Activated naive CD4-positive, alpha-beta T cell treated with anti-CD3 and anti-CD28 coated beads, Interleukin-2, amount 50 U/mL, for 72 hours (primary cell): ENCODE measurements around the gene KDELR1. TPM values are rescaled to one million over a fixed set of nuclear protein-coding genes. Genes with fewer than 3 reads are reported as not detected.

Experiments
- ATAC-seq, 2 donors: fragments of 150-1000 bp; cut with Tn5 transposase; 2 replicates each; pipeline ENCODE4 v1.10.0; 2021; ENCODE audit warnings: mild to moderate bottlenecking in 2 of 2, moderate library complexity in 2 of 2
- DNase-seq, 2 donors: peaks; one replicate each; pipeline ENCODE4 v3.0.0; 2021 to 2022; ENCODE audit warnings: low spot score in 2 of 2
- H3K27ac Mint-ChIP-seq, 2 donors: one replicate each; pipeline ENCODE4 v1.8.0; 2022; ENCODE audit warnings: mild to moderate bottlenecking in 2 of 2, mixed read lengths in 2 of 2
- H3K36me3 Mint-ChIP-seq, 2 donors: one replicate each; pipeline ENCODE4 v1.8.0; 2022; ENCODE audit warnings: mixed read lengths in 2 of 2
- H3K9me3 Mint-ChIP-seq, 2 donors: one replicate each; pipeline ENCODE4 v1.8.0; 2022; ENCODE audit warnings: mixed read lengths in 2 of 2
- total RNA-seq, 2 donors: library from RNA; stranded (reverse); gene quantifications; one replicate each; pipeline ENCODE4 v1.2.3, GENCODE V29; 2022

Gene KDELR1
- total RNA-seq, 2 donors from 2014 or later: 91.1 to 108 TPM

DNA sequence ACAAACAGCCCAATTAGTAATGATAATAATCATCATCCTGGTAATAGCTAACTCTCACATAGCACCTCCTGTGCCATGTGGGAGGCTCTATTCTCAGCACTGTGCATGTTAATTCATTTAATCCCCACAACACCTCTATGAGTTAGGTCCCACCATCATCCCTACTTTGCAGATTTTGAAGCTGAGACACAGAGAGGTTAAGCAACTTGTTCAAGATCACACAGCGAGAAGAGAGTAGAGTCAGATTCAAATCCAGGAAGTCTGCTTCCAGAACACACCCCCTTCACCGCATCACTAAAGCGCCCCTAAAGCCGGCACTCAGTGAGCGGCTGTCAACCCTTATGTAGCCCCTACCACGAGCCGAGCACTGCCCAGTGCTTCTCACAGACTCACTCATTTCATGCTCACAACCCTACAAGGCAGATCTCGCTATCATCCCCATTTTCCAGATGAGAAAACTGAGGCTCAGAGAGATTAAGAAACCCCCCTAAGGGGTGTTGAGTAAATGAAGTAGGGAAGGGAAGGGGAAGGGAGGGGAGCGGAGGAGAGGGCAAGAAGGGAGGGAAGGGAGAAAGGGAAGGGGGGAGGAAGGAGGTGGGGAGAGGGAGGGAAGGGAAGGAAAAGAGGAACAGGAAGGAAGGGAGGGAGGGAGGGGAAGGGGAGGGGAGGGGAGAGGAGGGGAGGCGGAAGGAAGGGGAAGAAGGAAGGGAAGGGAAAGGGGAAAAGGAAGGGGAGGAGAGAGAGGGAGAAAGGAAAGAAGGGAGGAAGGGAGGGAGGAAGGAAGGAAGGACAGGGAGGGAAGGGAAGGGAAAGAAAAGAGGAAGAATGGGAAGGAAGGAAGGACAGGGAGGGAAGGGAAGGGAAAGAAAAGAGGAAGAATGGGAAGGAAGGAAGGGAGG lies 49.6 kb downstream of the KDELR1 start:
- ATAC-seq: no peak
- Mint-ChIP-seq H3K9me3 (no peaks in the 10 kb centered on the region), H3K27ac (no peak overlapping the region), H3K36me3 (no peaks in the 10 kb centered on the region)
- DNase-seq: no peak

DNA sequence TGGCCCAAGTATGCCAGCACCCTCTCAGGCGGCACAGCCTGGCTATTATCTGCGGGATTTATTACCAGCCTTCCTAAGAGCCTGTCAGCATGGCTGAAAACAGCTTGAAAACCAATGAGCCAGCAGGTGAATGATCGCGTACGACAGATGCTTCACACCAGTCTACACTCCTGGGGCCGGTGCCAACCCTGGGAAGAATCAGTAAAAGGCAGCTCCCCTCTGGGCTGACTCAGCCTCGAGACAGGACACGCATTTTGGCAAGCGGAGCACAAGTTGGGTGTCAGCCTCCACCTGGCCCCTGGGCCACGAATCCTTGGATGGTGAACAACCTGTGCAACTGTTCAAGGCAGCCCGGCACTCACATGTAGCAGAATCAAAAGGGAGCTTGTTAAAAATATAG lies 50.4 kb downstream of the KDELR1 start:
- Mint-ChIP-seq H3K36me3 (no peaks in the 10 kb centered on the region), H3K9me3 (no peaks in the 10 kb centered on the region), H3K27ac (no peak overlapping the region)
- DNase-seq (no peak), ATAC-seq (no peak)

DNA sequence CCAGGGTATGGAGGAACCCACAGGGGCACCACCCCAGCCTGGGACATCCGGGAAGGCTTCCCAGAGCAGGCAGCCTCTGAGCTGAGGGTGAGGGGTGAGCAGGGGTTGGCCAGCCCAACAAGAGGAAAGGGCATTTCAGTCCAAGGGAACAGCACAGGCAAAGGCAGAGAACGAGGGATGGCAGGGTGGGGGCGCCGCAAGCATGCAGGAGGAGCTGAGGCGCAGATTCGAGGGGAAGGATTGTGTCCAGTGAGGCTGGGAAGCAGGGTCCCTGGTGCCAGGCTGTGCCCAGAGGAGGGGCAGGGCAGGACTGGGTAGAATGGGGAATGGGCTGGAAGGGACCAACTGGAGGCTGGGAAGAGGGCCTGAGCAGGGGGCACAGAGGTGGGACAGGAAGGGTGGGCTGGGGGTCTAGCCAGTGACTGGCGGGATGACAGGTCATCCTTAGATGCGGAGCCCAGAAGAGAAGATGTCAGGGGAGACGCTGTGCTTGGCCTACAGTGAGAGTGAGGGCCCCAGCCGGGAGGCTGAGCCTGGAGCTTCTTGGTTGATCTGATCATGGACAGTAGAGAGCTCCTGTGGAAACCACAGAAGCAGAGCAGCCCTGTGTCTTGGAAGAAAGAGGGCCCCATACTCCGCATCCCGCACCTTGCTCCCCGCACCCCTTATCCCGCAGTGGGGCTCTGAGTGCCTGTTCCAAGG lies 52.4 kb downstream of the KDELR1 start:
- ATAC-seq (no peak), DNase-seq (no peak)
- peak overlapping the region in 1 of 2 donors; percentile 75 for H3K27ac Mint-ChIP-seq

DNA sequence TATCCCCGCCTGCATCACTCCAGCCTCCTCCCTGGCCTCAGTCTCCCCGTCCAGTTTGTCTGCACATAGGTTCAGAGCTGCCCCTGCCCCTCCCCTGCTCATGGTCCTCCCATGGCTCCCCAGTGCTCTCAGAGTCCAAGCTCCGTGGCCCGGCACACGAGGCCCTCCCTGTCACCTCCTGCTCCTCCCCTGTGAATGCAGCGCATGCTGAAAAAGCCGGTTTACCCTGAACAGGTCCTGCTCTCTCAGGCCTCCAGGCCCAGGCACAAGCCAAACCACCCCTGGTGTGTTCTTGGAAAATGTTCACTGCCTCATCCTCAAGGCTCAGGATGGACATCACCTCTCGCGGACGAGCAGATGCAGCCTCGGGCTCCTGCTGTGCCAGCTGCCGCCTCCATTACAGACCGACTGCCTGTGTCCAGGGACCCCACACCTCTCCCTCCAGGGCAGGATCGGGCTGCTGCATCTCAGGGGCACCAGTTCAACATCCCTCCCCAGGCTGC lies 53.0 kb downstream of the KDELR1 start:
- ATAC-seq: no peak
- DNase-seq: no peak
- no peaks in the 10 kb centered on the region for H3K9me3 Mint-ChIP-seq
- H3K27ac Mint-ChIP-seq: peak overlapping the region in 1 of 2 donors; percentile 75
- peaks cover 0 to 3% of the 10 kb centered on the region in 2 donors for H3K36me3 Mint-ChIP-seq

More for the DNA sequence above, 52.4 kb downstream of the KDELR1 start:
- H3K36me3 Mint-ChIP-seq: no peaks in the 10 kb centered on the region
- H3K9me3 Mint-ChIP-seq: no peaks in the 10 kb centered on the region

DNA sequence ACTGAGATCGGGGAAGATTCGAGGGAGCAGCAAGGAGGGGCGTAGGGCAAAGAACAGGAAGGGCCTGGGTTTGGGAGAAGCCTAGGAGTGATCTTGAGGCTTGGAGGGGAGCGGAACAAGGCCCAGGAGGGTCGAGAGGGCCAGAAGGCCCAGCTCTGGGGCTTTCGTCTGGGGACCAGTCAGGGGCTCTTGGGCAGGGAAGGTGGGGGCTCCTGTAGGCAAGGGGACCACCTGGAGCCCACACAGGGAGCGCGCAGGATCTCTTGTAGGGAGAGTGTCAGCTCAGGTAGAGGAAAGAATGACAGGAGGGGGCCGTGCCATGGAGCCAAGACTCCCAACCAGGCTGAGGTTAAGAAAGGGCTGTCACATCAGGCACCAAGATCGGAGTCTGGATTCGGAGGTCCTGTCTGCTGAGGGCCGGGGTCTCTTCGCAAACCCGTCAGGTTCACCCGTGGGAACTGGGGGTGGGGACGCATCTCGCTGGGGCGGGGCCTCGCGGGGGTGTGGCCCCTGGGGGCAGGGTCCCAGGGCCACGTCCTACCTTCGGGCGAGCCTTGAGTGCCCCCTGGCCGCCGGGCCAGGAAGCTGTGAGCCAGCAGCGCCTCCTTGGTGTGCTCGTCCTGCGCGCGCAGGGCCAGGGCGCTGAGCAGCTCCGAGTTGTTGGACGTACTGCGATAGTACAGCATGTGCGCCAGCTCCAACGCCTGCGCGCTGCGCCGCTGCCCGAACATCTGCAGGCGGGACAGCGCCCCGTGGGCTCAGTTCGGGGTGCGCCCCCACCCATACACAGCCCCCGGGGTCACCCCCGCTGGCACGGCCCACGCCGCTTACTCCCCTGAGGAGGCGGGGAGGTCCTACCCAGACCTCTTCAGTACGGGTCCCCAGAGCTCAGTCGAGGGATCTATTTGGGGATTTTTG lies 57.6 kb downstream of the KDELR1 start:
- ATAC-seq (peak; percentile 72 to 79), DNase-seq (peak; percentile 93 to 95)
- peak overlapping the region; percentile 92 to 100 for H3K27ac Mint-ChIP-seq
- no peaks in the 10 kb centered on the region for H3K9me3 Mint-ChIP-seq
- peaks cover 0 to 36% of the 10 kb centered on the region in 2 donors for H3K36me3 Mint-ChIP-seq

DNA sequence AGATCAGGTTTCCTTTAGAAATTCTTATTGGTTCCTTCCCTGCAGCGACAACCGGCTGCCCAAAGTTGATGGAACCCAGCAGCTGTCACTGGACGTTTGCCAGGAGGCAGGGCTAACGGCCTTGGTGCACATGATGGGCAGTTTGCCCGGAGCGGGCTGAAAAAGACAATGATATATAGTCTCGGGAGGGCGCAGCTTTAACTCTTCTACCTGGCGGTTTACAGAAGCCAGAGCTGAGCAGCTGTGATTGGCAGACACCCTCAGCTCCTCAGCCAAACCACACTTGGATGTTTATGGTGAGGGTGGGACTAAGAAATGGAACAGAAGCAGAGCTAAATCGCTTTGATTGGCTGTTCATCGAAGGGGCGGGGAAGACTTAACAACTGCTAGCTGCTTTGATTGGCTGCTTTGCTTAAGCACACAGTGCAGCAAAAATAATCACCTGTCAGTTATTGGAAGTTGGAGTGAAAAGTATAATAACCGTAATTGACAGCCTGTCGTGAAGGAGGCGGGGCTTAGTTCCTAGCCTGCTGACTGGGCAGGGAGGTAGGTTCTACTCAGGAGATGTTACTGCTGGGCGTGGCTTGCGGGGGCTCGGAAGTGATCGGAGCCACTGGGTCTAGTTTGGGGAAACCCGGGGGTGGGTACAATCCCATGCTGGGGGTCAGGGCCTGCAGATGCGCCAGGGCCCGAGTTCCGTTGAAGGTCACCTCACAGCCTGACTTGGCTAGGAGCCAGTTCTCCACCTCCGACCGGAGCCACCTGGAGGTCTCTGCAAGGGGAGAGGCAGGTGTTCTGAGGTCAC lies 58.5 kb downstream of the KDELR1 start:
- Mint-ChIP-seq H3K36me3 (peaks cover 0 to 41% of the 10 kb centered on the region in 2 donors), H3K9me3 (no peaks in the 10 kb centered on the region)

More for the DNA sequence above, 58.5 kb downstream of the KDELR1 start:
- peak; percentile 72 to 75 for ATAC-seq
- DNase-seq: peak; percentile 88 to 93
- H3K27ac Mint-ChIP-seq: peak overlapping the region; percentile 92 to 100

Other genes starting within 250 kb of the KDELR1 start
- gene LIG1, start 221.2 kb downstream of the KDELR1 start, total RNA-seq: 100 to 1,000 TPM; 180 to 231 TPM
- gene ZSWIM9, start 220.9 kb downstream of the KDELR1 start, total RNA-seq: 10 to 100 TPM in 1 of 2 donors, 1 to 10 TPM in 1; 9.0 to 10.2 TPM
- gene CARD8, start 135.6 kb downstream of the KDELR1 start, total RNA-seq: 100 to 1,000 TPM in 1 of 2 donors, 10 to 100 TPM in 1; 99.5 to 147 TPM
- under 1 TPM in 1 of 2 donors, not detected in 1; 0.31 TPM for gene ZNF114, start 121.5 kb downstream of the KDELR1 start, total RNA-seq
- 100 to 1,000 TPM in 1 of 2 donors, 10 to 100 TPM in 1; 55.4 to 211 TPM for gene EMP3, start 66.0 kb downstream of the KDELR1 start, total RNA-seq
- gene TMEM143, start 27.6 kb downstream of the KDELR1 start, total RNA-seq: 10 to 100 TPM; 24.1 to 48.1 TPM
- gene SYNGR4, start 27.2 kb downstream of the KDELR1 start, total RNA-seq: under 1 TPM in 1 of 2 donors, not detected in 1; 0.41 TPM
- under 1 TPM; 0.23 to 0.45 TPM for gene GRIN2D, start 2.1 kb upstream of the KDELR1 start, total RNA-seq
- 10 to 100 TPM; 32.8 to 46.3 TPM for gene GRWD1, start 54.4 kb upstream of the KDELR1 start, total RNA-seq
- gene KCNJ14, start 64.0 kb upstream of the KDELR1 start, total RNA-seq: 1 to 10 TPM; 2.1 to 2.3 TPM
- gene CYTH2, start 77.8 kb upstream of the KDELR1 start, total RNA-seq: 10 to 100 TPM; 32.4 to 64.1 TPM
- 1 to 10 TPM; 2.9 to 9.5 TPM for gene LMTK3, start 120.3 kb upstream of the KDELR1 start, total RNA-seq
- gene SULT2B1, start 160.6 kb upstream of the KDELR1 start, total RNA-seq: not detected
- not detected for gene SPACA4, start 215.2 kb upstream of the KDELR1 start, total RNA-seq
- gene FAM83E, start 223.5 kb upstream of the KDELR1 start, total RNA-seq: 1 to 10 TPM; 5.5 to 9.1 TPM
- 1,000 to 10,000 TPM; 2,030 to 2,264 TPM for gene RPL18, start 227.6 kb upstream of the KDELR1 start, total RNA-seq
- gene SPHK2, start 228.0 kb upstream of the KDELR1 start, total RNA-seq: 10 to 100 TPM; 25.7 to 40.4 TPM
- gene DBP, start 245.8 kb upstream of the KDELR1 start, total RNA-seq: 10 to 100 TPM; 10.5 to 16.9 TPM